Fibroblast of peridontal ligament (primary cell): ENCODE data around the gene MICA.

Experiments used
- DNase-seq: peaks from one replicate; pipeline ENCODE4 v3.0.0-alpha.2; 2010; ENCODE audit errors: extremely low read depth

The MICA gene

GRCh38 chr6:31460361-31461025 is 57.1 kb downstream of the MICA start:
- DNase-seq = no peak

- no peak for DNase-seq
Measured at GRCh38 chr6:31462026-31462963, 58.9 kb downstream of the MICA start.

GRCh38 chr6:31462964-31463870 is 59.8 kb downstream of the MICA start:
- peak; percentile 67 for DNase-seq

- DNase-seq = no peak
Measured at GRCh38 chr6:31464252-31465184, 61.1 kb downstream of the MICA start.
